Measurements from ENCODE around the gene SZT2.
"Not testable (repeated sequence)": the region's sequence is repeated elsewhere in the genome, so short reads cannot be mapped to it uniquely, and the experiment has no call there.

The SZT2 gene

GRCh38 chr1:43463479-43463878 is 73.8 kb downstream of the SZT2 start:
- no peak for DNase-seq

DNA sequence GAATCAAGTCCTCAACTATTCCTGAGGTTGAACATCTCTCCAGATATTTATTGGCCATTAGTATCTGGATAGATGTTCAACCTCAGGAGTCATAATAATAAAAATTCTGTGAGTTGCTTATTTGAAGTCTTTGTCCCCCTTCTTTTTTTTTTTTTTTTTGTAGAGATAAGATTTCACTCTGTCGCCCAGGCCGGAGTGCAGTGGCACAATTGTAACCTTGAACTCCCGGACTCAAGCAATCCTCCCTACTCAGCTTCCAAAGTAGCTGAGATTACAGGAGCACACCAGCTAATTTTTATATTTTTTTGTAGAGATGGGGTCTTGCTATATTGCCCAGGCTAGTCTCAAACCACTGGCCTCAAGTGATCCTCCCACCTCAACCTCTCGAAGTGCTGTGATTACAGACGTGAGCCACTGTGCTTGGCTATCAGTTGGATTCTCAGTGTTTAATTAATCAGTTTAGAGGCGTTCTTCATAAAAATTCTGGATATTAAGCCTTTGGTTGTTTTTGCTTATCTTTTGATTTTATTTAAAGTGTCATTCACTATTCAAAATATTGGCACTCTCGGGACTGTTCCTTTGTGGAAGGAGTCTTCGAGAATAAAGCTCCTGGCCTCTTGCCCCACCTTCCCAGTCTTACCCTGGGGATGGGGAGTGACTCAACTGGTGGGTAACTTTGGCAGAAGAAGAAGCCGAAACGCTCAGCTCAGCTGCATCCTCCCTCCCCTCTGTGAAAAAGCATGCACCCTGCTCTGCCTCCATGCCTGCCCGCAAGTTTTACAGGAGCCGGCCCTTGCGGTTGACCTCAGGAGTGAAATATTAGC is 75.2 kb downstream of the SZT2 start:
- DNase-seq: peak in 1 of 2 experiments; percentile 76

- DNase-seq: peak; percentile 78 to 85
Measured at GRCh38 chr1:43465505-43466067, 75.9 kb downstream of the SZT2 start.

DNA sequence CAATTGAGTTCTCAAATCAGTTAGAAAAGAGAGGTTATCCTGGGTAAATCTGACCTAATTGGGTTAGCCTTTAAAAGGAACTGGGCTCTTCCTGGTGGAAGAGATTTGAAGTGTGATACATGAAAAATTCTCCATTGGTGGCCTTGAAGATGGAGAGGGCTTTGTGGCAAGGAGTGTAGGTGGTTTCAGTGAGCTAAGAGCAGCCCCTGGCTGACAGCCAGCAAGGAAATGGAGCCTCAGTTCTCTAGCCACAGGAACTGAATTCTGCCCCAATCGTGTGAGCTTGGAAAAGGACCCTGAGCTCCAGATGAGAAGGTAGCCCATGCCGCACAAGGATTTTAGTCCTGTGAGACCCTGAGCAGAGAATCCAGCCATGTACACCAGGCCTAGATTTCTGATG is 76.7 kb downstream of the SZT2 start:
- DNase-seq: no peak

- no peak for DNase-seq
Measured at GRCh38 chr1:43468414-43468813, 78.7 kb downstream of the SZT2 start.

GRCh38 chr1:43469932-43470331 is 80.2 kb downstream of the SZT2 start:
- DNase-seq: no peak

DNA sequence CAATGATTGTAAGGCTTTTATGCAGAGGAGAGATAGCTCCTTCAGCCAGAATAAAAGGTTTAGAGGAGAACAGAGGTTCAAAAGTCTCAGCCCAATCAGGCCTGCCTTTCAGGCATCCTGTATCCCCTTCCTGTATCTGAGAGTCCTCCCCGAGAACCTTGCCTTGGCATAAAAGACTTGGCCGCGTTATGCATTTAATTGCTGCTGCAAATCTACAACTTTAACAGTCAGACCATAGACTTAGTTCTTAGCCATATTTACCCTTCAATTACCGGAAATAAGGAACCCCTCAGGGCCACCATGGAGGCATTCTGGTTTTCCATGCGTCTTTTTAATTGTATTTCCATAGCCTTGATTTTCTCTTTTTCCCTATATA is 82.4 kb downstream of the SZT2 start:
- no peak for DNase-seq

GRCh38 chr1:43472463-43473151 is 82.9 kb downstream of the SZT2 start:
- peak; percentile 25 to 72 for DNase-seq

GRCh38 chr1:43473463-43473862 is 83.8 kb downstream of the SZT2 start:
- no peak for DNase-seq

- DNase-seq: peak in 1 of 2 experiments; percentile 41
Measured at GRCh38 chr1:43475611-43476401, 86.1 kb downstream of the SZT2 start.

GRCh38 chr1:43477716-43478115 is 88.0 kb downstream of the SZT2 start:
- DNase-seq: no peak

DNA sequence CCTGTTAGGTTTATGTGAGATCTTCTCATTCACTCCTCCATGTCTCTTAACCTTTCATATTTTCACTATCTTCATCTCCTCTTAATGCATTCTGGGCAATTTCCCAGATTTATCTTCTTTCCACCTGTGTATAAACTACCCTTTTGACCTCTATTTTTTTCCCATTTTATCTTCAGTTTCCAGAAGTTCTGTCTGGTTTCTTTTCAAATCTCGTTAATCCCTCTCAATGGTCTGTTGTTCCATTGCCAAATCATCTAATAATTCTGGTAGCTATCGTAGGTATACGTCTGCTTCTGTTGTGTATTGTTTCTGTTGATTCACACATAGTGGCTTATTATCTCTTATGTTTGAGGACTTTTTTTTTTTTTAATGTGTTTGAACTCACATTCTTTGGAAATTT is 89.7 kb downstream of the SZT2 start:
- no peak for DNase-seq

DNA sequence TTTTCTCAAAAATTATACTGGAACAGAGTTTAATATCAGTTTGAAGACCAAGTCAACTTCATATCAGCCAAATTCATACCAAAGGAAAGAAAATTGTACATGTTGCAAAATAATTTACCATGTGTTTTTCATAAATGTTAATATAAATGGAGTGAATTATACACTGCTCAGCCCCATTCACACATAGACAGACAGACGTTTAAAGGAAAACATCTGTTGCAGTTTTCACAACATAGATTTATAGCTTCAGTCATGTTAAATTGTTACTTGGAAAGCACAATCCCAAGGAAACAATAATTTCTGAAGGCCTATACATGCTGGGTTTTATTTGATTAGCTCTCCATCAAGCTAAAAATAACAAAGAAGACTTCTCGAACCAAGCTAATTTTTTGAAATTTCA is 91.8 kb downstream of the SZT2 start:
- DNase-seq: no peak

- DNase-seq: no peak
Measured at GRCh38 chr1:43482215-43482614, 92.5 kb downstream of the SZT2 start.

- DNase-seq: no peak
Measured at GRCh38 chr1:43484367-43484766, 94.7 kb downstream of the SZT2 start.

GRCh38 chr1:43488165-43488564 is 98.5 kb downstream of the SZT2 start:
- no peak for DNase-seq

DNA sequence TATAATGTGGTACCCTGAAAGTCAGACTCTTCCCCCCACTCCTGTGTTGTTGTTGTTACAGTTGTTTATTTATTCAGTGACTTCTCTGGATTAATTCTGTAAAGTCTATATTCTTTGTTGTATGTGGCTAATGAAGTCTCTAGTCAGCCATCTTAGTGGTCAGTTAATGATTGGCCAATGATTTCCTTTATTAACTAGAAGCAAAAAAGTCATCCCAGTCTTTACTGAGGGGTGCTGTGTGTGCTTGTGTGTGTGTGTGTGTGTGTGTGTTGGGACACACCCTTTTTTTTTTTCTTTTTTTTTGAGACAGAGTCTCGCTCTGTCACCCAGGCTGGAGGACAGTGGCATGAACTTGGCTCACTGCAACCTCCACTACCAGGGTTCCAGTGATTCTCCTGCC is 101.4 kb downstream of the SZT2 start:
- no peak for DNase-seq

- no peak for DNase-seq
Measured at GRCh38 chr1:43492826-43493225, 103.1 kb downstream of the SZT2 start.

DNA sequence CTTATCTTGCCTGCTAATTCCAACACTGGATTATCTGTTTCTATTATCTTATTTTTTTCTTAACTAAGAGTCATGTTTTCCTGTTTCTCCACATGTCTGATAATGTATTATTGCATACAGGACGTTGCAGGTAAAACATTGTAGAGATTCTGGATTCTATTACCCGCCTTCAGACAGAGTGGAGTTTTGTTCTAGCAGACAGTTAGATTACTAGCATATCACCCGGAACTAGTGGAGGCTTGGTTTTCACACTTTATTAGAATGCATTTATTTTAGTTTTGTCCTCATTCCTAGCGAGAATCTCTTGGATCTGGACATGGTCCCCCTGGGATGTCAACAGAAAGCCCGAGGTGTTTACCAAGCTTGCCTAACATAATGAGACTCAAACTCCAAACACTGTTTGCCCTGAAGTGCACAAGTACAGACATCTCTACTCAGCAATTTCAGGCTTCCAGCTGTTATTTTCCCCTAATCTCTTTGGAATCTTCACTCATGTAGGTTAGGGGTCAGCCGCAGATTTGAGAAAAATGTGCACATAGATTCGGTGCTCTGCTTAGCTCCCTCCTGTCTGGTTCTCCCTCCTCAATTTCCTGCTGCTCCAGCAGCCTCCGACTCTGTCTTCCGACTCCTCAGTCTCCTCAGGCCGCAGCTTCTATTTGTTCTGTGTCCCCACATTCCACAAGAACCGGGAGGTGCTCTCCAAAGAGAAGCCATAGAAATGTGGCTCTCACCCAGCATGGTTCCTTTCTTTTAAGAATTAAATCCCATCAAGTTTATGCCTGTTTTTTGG is 104.2 kb downstream of the SZT2 start:
- DNase-seq: peak in 1 of 2 experiments; percentile 66

- no peak for DNase-seq
Measured at GRCh38 chr1:43495204-43495603, 105.5 kb downstream of the SZT2 start.

- DNase-seq: no peak
Measured at GRCh38 chr1:43499898-43500297, 110.2 kb downstream of the SZT2 start.

- not testable (repeated sequence) for DNase-seq
Measured at GRCh38 chr1:43501806-43502205, 112.1 kb downstream of the SZT2 start.
